ENCODE results near the gene SNX9. TPM values are rescaled to one million over a fixed set of nuclear protein-coding genes. Genes with fewer than 3 reads are reported as not detected.
"Not testable (repeated sequence)": the region's sequence is repeated elsewhere in the genome, so short reads cannot be mapped to it uniquely, and the experiment has no call there.

The SNX9 gene
- total RNA-seq, 2 donors from 2014 or later: 19.8 to 24.1 TPM

DNA sequence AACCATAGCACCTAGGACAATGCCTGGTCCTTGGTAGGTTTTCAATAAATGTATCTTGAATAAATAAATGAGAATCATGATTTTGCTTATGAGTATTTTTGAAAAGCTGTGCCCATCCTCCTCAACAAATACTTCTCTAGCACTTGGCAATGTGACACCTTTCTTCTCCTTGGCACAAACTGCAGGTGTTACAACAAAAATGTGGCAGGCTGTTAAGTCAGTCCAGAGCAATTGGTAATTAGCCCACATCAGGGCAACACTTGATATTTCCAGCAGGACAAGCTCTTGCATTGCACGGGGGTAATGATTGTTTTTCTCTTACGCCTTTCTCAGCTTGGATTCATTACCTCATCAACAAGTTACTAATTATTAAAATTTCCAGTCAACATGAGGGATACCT is 31.6 kb upstream of the SNX9 start:
- H3K27me3 ChIP-seq: no peaks in the 10 kb centered on the region
- H3K27ac ChIP-seq: peak overlapping the region in 3 of 4 donors; percentile 23 to 28 (median 26)
- DNase-seq (peak; percentile 46 to 80 (median 71)), ATAC-seq (peak; percentile 61)
- H3K9me3 ChIP-seq: no peaks in the 10 kb centered on the region
- TF ChIP-seq POLR2A (IDR thresholded peaks at IDR 0.05): no peak
- TF ChIP-seq CTCF (IDR thresholded peaks at IDR 0.05): peak in 3 of 7 experiments; percentile 14 to 32 (median 17)
- intact Hi-C loops (cut with DNase I): no loop called here
- WGBS, 2 donors: 17 to 18% methylated on average over 2 of the region's 2 CpGs
- no peaks in the 10 kb centered on the region for H3K36me3 ChIP-seq (replicated peaks in 1 of 2; ENCODE audit: insufficient read depth in 1 of 2, low read depth in 2 of 2)
- H3K4me1 ChIP-seq: peaks cover 19% of the 10 kb centered on the region
- no peak overlapping the region for H3K4me3 ChIP-seq

DNA sequence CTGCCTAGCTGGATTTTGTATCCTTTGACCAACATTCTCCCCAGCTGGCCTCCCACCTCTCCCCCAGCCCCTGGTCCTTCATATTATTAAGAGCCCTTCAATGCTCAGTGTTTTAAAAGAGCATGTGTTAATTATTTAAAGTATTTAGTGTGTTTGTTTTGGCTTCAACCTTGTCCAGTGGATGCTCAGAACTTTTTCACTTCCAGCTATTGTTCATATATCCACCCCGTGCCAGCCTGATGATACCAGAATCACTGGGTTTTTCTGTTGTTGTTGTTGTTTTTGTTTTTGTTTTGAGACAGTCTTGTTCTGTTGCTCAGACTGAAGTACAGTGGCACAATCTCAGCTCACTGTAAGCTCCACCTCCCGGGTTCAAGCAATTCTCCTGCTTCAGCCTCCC is 30.4 kb upstream of the SNX9 start:
- Histone ChIP-seq H3K27me3 (no peaks in the 10 kb centered on the region), H3K4me3 (no peak overlapping the region), H3K4me1 (peaks cover 15% of the 10 kb centered on the region), H3K27ac (no peak overlapping the region), H3K9me3 (no peaks in the 10 kb centered on the region), H3K36me3 (replicated peaks in 1 of 2; ENCODE audit: insufficient read depth in 1 of 2, low read depth in 2 of 2) (no peaks in the 10 kb centered on the region)
- no peak for DNase-seq
- intact Hi-C loops (cut with DNase I): no loop called here
- no peak for TF ChIP-seq CTCF (IDR thresholded peaks at IDR 0.05)
- no peak for TF ChIP-seq POLR2A (IDR thresholded peaks at IDR 0.05)
- 68 to 84% methylated on average over 2 of the region's 2 CpGs for WGBS, 2 donors
- no peak for ATAC-seq

GRCh38 chr6:157794012-157794411 is 29.0 kb upstream of the SNX9 start:
- H3K27me3 ChIP-seq; DNase-seq; ATAC-seq; H3K27ac ChIP-seq; H3K4me3 ChIP-seq; H3K9me3 ChIP-seq; H3K36me3 ChIP-seq (replicated peaks in 1 of 2; ENCODE audit: insufficient read depth in 1 of 2, low read depth in 2 of 2); intact Hi-C loops (cut with DNase I): not testable (repeated sequence)
- H3K4me1 ChIP-seq: peaks cover 15% of the 10 kb centered on the region
- 92 to 94% methylated on average over 5 of the region's 5 CpGs for WGBS, 2 donors

GRCh38 chr6:157795841-157796240 is 27.2 kb upstream of the SNX9 start:
- DNase-seq: no peak
- intact Hi-C loops (cut with DNase I): no loop called here
- Histone ChIP-seq H3K4me1 (peaks cover 15% of the 10 kb centered on the region), H3K9me3 (no peaks in the 10 kb centered on the region), H3K27ac (no peak overlapping the region), H3K4me3 (no peak overlapping the region), H3K27me3 (no peaks in the 10 kb centered on the region), H3K36me3 (replicated peaks in 1 of 2; ENCODE audit: insufficient read depth in 1 of 2, low read depth in 2 of 2) (no peaks in the 10 kb centered on the region)
- WGBS, 2 donors: 75 to 76% methylated on average over 6 of the region's 6 CpGs
- TF ChIP-seq CTCF (IDR thresholded peaks at IDR 0.05): no peak
- no peak for TF ChIP-seq POLR2A (IDR thresholded peaks at IDR 0.05)
- no peak for ATAC-seq

DNA sequence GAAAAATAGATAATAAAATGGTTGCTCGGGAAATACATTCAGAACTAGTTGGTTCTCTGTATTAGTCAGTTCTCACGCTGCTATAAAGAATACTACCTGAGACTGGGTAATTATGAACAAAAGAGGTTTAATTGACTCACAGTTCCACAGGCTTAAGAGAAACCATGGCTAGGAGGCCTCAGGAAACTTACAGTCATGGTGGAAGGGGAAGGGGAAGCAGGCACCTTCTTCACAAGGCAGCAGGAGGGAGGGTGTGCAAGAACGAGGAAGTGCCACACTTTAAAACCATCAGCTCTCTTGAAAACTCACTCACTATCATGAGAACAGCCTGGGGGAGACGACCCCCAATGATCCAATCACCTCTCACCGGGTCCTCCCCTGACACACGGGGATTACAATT is 24.2 kb upstream of the SNX9 start:
- no peak for ATAC-seq
- Histone ChIP-seq H3K9me3 (no peaks in the 10 kb centered on the region), H3K36me3 (replicated peaks in 1 of 2; ENCODE audit: insufficient read depth in 1 of 2, low read depth in 2 of 2) (no peaks in the 10 kb centered on the region), H3K27ac (no peak overlapping the region), H3K27me3 (no peaks in the 10 kb centered on the region), H3K4me3 (no peak overlapping the region), H3K4me1 (no peaks in the 10 kb centered on the region)
- intact Hi-C loops (cut with DNase I): no loop called here
- TF ChIP-seq CTCF (IDR thresholded peaks at IDR 0.05) (no peak), POLR2A (IDR thresholded peaks at IDR 0.05) (no peak)
- WGBS, 2 donors: 73 to 74% methylated on average over 6 of the region's 6 CpGs
- DNase-seq: no peak

GRCh38 chr6:157799561-157799960 is 23.5 kb upstream of the SNX9 start:
- not testable (repeated sequence) for H3K27ac ChIP-seq, ATAC-seq, H3K4me3 ChIP-seq

More at GRCh38 chr6:157799561-157799960, 23.5 kb upstream of the SNX9 start:
- intact Hi-C loops (cut with DNase I); DNase-seq; H3K27me3 ChIP-seq; H3K36me3 ChIP-seq (replicated peaks in 1 of 2; ENCODE audit: insufficient read depth in 1 of 2, low read depth in 2 of 2); H3K4me1 ChIP-seq; H3K9me3 ChIP-seq: not testable (repeated sequence)
- 75 to 78% methylated on average over 3 of the region's 3 CpGs for WGBS, 2 donors

Data from body of pancreas (tissue), 4 donors.